NK-92 (cell line): ENCODE results near the gene RAB1B.
"Not testable (repeated sequence)": the region's sequence is repeated elsewhere in the genome, so short reads cannot be mapped to it uniquely, and the experiment has no call there.

Experiments used
- DNase-seq: peaks from one replicate; lab custom pipeline; 2025; ENCODE audit not compliant: unreplicated experiment; lab: John Stamatoyannopoulos, UW

RAB1B gene

DNA sequence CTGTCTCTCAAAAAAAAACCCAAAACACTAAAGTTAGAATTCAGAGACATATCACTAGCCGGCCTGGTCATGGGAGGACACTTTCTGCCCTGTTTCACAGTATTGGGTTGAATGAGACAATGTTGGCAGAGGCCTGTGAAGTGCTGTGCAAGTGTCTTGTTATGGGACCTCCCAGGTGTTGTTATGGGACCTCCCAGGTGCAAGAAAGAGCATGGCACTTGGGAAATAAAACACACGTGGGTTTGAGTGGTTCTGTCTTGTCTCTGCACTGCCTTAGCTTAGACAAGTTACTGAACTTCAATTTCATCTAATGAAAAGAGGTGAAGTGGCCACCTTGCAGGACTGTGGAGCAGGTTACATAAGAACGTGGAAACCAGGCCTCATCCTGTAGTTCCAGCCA is 28.9 kb upstream of the RAB1B start:
- no peak for DNase-seq

DNA sequence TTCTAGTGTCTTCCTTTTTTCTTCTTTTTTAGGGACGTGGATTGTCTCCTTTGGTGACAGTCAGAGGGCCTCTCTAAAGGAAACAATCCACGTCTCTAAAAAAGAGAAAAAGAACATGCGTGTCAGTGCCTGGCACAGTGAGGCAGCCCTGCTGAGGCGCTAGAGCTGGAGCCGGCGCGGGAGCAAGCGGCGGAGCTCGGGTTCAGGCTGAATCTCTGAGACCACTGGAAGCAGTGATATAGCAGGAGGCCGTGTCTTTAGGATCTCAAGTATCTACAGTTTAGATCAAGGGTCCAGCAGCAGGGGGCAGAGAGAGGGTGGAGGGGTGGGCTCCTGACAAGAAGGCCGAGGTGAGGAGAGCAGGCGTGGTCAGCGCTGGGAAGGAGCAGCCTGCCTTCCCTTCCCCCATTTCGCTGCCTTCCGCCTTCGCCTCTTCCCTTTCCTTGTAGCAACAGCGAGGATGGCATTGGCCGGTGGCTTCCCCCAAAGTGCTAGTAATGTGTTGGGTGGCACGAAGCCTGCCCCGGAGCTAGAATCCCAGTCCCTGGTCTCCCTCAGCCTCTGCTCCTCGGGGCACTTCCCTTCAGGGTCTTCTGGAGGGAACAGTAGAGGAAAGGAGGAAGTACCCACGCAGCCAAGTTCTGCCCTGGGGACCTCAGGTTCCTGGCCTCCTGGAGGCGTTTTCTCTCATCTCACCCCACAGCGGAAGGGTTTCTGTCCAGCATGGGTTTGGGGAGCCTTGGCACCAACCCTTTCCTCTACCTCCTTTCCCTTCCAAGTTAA is 28.2 kb upstream of the RAB1B start:
- DNase-seq: no peak

DNA sequence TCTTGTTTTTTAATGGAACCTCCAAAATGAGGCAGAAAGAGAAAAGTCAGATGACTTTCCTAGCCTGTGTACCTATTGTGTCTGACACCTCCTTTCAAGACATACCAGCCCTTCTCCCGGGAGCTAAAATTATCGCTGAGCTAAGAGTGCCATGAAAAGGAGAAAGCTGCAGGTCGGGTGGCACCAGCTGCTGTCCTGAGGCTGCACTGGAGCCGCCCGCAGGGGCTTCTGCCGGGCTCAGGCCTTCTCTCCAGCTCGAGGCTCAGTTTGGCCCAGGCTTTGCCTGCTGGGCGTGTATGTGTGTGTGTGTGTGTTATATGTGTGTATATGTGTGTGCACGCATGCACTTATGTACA is 27.7 kb upstream of the RAB1B start:
- no peak for DNase-seq

DNA sequence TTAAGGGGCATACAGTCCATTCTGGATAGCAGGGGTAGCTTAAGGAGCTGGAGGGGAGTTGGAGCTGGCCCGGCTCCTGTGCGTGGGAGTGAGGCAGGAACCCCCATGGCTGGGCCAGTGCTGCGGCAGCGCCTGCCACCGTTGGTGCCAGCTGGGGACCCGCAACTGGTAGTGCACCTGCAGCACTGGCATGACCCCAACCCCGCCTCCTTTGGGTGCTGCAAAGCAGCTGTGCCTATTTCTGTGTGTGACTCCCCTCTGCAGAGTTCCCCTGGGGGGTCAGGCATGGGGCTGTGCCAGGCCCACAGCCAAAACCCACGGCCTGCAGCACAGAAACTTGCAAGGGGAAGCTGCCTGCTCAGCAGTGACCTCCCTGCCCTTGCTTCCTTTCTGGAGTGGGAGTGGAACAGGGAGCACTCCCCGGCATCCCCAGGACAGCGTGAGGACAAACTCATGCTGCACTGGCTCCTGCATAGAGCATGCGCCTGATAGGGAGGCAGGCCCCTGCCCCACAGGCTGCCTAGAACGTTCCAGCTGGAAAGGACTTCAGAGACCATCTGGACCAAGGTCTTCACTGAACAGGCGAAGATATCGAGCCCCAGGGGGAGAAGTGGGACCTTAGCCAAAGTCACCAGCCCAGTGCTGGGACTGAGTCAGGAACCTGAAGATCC is 26.2 kb upstream of the RAB1B start:
- DNase-seq: no peak

DNA sequence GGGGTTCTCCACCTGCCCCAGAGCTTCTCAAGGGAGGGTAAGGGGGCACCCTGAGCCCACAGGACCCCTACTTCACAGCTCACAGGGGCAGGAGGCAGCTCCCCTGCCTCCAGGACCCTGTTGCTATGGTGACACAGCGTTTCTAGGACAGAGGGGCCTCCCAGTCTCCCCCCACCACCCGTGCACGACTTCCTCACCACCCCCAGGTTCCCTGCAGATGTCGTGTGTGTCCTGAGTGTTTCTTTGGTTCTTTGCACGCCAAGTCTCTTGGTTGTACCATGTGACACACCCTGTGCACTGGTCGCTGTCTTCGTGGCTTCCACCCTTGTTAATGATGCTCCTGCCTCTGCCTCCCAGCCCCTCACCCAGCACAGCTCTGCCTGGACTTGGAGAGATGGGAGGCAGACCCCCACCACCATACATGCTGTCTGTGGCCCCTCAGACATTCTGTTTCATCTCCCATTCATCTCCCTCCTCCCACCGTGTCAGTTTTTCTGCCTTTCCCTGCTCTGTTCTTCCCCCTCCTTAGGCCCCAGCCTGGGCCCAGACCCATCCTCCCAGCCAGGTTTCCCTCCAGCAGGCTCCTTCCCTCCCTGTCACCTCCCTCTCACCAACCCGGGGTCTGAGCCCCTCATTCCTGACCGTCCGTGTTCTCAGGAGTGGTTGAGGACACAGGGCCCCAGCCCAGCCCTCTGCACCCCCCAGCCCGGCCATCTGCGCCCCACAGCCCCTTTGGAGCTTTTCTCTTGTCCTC is 24.5 kb upstream of the RAB1B start:
- DNase-seq: no peak

DNA sequence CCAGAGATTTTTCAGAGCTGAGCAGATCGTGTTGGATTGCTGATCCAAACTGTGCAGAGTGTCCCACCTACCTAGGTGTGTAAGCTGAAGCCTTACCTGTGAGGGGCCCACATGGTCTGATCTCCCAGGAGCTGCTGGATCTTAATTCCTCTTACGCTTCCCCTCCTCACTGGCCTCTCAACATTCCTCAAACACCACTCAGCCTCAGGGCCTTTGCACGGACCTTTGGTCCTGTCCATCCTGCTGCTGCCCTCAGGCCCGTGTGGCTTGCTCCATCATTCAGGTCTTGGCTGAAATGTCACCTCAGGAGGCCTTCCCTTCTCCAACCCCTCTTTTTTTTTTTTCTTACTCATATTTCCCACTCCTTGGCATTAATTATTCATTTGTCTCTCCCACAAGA is 21.1 kb upstream of the RAB1B start:
- DNase-seq: no peak

DNA sequence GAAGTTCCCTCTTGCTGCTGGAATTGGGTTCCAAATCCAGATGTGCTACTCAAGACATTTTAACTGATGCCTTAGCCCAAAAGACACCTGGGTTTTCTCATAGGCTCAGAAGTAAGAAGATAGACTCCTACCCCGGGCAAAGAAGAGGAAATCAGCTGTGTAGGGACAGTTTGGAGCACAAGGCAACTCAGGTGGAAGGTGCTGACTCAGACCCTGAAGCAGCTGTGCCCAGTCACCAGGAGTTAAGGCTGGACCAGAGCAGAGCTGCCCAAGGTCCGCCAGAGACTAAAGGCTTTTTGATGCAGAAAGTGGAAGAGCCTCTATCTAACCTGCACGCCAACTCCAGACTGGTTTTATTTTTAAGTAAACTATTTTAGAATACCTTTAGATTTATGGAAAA is 20.6 kb upstream of the RAB1B start:
- no peak for DNase-seq

DNA sequence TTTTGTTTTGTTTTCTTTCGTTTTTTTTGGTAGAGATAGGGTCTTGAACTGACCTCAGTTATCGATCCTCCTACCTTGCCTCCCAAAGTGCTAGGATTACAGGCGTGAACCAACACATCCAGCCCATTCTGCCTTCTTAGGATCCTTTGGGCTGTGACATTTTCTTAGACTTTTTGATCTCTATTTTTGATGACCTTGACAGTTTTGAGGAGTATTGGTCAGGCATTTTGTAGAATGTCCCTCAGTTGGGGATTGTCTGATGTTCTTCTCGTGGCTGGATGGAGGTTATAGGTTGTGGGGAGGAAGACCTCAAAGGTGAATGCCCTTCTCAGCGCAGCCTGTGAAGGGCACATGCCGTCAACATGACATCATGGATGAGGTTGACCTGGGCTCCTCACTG is 19.5 kb upstream of the RAB1B start:
- no peak for DNase-seq

DNA sequence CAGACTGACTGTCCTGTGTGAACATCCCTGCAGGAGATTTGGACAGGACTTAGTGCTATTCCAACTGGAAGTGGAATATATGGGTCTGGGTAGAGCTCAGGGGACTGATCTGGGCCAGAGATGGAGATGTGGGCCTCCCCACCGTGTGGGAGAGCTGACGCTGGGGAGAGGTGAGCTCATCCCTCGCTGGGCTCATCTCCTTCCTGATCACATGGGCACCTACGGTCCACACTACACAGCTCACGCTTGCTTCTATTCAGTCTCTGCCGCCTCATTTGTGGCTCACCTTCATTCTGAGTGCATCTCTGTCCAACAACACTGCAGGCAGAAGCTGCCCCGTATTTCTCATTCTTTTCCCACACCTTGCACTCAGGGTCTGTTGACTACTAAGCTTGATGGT is 16.6 kb upstream of the RAB1B start:
- no peak for DNase-seq

DNA sequence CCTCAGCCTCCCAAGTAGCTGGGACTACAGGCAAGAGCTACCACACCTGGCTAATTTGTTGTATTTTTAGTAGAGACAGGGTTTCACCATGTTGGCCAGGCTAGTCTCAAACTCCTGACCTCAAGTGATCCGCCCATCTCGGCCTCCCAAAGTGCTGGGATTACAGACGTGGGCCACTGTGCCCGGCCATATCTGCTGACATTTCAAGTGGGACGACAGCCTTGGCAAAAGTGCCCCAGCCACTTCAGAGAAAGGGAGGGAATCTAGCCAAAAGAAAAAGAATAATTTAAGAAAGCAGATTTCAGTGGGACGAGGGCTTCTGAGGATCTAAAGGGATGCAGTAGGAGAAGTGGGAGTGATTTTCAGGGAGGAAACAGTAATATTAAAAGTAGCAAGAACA is 15.4 kb upstream of the RAB1B start:
- not testable (repeated sequence) for DNase-seq

DNA sequence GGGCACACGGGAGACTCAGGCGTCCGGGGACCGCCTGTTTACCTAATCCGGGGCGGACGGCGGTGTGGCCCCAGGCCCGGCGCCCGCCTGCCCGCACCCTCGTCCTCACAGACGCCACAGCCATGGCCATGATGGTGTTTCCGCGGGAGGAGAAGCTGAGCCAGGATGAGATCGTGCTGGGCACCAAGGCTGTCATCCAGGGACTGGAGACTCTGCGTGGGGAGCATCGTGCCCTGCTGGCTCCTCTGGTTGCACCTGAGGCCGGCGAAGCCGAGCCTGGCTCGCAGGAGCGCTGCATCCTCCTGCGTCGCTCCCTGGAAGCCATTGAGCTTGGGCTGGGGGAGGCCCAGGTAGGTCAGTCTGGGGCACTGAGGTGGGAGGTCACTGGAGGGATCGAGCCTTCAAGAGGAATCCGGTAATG is 10.0 kb upstream of the RAB1B start:
- no peak for DNase-seq

DNA sequence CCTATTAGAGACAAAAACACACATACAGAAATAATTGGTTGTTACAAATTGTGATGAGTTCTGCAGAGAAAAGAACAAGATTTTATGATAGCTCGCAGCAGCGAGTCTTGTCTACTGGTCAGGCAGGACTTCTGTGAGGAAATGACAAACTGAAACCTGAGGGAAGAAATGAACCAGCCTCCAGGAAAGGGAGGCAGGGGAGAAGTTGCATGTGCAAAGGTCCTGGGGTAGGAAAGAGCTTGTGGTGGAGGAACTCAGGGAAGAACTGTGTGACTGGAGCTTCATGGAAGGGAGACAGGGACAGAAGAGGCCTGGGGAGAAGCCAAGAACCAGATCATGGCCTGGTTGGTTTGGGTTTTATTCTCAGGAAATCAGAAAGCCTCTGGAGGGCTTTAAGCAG is 9.2 kb upstream of the RAB1B start:
- DNase-seq: no peak

DNA sequence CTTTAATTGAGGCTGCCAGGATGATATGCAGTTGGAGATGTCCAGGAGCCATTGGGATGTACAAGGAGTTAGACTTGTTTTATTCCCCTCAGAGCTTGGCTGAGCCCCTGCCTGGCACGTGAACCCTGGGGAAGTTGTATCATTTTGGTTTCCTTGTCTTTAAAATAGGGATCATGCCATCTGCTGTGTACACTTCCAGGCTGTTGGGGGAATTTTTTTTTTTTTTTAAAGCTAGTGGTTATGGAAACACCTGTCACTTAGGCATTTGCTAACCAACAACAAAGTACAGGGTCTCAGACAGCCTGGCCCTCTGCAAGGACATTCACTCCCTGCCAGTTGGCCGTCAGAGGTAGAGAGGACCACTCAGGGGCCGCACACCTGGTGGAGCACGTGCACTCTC is 8.5 kb upstream of the RAB1B start:
- DNase-seq: no peak

DNA sequence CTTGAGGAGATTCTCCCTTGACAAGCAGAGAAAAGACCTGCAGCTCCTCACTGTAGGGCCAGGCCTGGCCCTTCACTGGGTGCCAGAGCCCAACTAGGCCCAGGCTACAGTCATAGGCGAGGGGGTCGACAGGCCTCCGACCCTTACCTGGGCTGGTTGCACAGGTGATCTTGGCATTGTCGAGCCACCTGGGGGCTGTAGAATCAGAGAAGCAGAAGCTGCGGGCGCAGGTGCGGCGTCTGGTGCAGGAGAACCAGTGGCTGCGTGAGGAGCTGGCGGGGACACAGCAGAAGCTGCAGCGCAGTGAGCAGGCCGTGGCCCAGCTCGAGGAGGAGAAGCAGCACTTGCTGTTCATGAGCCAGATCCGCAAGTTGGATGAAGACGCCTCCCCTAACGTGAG is 6.9 kb upstream of the RAB1B start:
- no peak for DNase-seq

DNA sequence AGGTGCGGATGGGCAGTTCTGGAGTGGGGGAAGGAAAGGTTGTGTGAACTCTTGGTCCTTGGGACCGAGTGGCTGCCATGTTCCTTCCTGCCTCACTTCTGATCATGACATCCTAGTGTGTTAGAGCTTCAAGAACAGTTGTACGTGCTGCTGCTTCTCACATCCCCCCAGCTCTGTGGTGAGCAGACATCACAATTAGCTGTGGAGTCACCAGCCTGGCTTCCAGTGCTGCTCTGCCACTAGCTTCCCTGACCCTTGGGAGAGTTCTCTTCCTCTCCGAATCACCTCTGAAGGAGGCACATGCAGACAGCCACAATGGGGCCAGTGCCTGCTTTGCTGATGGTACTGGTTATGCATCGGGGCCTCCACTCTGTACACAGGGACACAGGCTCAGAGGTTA is 6.2 kb upstream of the RAB1B start:
- DNase-seq: no peak

DNA sequence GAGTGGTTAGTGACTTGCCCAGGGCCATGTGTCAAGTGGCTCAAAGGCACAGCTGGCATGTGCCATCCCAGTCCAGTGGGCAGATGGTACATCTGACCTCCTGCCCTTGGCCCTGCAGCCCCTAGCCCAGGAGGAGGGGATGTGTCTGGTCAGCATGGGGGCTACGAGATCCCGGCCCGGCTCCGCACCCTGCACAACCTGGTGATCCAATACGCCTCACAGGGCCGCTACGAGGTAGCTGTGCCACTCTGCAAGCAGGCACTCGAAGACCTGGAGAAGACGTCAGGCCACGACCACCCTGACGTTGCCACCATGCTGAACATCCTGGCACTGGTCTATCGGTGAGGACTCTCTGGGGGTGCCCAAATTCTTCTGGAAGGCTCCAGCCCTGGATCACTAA is 5.7 kb upstream of the RAB1B start:
- DNase-seq: no peak

DNA sequence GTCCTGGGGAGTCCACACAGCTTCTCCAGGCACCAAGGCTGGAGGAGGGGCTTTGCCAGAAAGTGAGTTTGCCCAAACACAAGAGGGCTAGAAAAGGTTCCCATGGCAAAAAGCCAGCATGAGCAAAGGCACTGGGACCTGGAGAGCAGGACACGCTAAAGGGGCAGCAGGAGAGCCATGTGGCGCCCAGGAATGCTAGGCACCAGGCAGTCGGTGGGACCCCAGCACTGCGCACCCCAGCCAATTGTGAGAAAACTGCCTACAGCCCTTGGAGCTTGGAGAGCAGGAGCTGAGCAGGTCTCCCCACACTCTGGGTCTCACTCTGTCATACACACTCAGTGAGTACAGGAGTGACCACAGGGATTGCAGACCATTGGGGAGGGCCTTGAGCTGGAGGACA is 5.2 kb upstream of the RAB1B start:
- DNase-seq: no peak

DNA sequence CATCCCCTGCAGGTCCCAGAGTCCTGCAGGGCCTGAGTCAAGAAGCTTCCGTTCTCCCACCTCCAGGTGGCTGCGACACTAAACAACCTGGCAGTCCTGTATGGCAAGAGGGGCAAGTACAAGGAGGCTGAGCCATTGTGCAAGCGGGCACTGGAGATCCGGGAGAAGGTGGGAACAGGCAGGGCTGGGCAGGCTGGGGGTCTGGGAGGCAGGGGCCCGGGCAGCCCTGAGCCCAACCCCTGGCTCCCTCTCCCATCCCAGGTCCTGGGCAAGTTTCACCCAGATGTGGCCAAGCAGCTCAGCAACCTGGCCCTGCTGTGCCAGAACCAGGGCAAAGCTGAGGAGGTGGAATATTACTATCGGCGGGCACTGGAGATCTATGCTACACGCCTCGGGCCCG is 4.7 kb upstream of the RAB1B start:
- DNase-seq: no peak

DNA sequence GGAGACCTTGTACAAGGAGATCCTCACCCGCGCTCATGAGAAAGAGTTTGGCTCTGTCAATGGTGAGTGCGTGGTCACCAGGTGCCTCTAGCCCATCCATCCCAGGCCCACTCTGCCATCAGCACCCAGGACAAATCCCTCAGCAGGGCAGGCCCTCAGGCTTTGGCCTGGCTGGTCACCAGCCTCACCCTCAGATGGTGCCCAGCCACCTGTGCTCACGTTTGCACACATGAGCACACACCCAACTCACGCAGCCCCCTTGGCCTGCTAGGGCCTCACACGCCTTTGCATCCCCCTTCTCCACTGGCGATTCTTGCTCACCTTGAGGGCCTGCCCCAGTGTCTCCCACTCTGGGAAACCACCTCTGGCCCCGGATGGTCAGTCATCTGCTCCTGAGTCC is 4.1 kb upstream of the RAB1B start:
- no peak for DNase-seq

DNA sequence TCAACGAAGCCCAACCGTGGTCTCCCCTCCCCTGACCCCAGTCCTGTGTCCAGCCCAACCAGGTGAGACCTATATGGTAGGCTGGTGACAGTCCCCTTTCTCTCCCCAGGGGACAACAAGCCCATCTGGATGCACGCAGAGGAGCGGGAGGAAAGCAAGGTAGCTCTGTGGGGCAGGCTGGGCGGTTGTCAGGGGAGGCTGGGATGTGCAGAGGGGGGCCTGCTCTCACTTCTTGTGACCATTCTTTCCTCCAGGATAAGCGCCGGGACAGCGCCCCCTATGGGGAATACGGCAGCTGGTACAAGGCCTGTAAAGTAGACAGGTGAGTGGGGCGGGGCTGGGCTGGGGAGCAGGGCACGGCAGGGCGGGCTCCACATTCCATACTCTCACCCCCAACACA is 3.5 kb upstream of the RAB1B start:
- DNase-seq: no peak

DNA sequence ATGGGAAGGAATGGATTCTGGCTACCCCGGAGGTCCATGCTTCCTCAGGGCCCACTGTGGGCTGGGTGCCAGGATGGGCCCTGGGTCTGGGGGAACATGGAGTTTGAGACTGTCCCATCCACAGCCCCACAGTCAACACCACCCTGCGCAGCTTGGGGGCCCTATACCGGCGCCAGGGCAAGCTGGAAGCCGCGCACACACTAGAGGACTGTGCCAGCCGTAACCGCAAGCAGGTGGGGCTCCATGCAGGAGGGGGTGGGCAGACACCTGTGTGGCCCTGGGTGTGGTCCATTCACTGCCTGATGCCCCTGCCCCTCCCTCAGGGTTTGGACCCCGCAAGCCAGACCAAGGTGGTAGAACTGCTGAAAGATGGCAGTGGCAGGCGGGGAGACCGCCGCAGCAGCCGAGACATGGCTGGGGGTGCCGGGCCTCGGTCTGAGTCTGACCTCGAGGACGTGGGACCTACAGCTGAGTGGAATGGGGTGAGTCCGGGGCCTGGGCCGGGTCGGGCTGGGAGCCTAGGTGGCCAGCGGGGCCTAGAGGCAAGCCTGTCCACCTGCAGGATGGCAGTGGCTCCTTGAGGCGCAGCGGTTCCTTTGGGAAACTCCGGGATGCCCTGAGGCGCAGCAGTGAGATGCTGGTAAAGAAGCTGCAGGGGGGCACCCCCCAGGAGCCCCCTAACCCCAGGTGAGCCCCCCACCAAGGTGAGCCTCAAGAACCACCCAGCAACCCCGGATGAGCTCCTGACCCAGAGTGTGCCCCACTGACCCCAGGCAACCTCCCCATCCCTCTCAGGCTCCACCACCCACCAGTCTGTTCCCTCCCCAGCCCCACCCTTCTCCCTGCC is 2.7 kb upstream of the RAB1B start:
- no peak for DNase-seq
